Caki2 (cell line): ENCODE results near the gene ANTXR1. TPM values are rescaled to one million over a fixed set of nuclear protein-coding genes. Genes with fewer than 3 reads are reported as not detected.
"Not testable (repeated sequence)": the region's sequence is repeated elsewhere in the genome, so short reads cannot be mapped to it uniquely, and the experiment has no call there.

Experiments
- DNase-seq: peaks from one replicate; pipeline ENCODE4 v3.0.0-alpha.2; 2015; ENCODE audit warnings: low read depth
- in situ Hi-C: cut with HindIII; loops from 2 replicates; pipeline ENCODE4 v1.10.0; 2016; ENCODE audit warnings: low sequenced_read_pairs, low pct_unique_long_range_greater_than_20kb, mixed read lengths
- total RNA-seq: library from RNA; depleted of rRNA; stranded (reverse); fragments of >200 nt; shearing (Covaris generic); gene quantifications from 2 replicates; pipeline ENCODE4 v1.2.3, GENCODE V29; 2014; ENCODE audit warnings: low replicate concordance

The ANTXR1 gene
- total RNA-seq, 1 experiment from 2014 or later: 1.1 TPM

DNA sequence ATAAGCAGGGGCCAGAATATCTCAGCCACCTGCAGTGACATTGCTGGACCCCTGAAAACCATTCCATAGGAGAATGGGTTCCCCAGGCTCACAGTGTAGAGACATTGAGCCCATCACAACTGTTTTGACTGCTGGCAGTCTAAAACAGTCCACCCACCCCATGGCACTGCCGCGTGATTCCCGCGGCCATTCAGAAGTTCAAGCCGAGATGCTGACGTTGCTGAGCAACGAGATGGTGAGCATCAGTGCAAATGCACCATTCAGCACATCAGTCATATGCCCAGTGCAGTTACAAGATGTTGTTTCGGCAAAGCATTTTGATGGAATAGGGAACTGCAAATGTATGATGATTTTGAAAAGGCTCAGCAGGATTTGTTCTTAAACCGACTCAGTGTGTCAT lies 234.6 kb downstream of the ANTXR1 start:
- DNase-seq: no peak
- in situ Hi-C loops: no loop called here

DNA sequence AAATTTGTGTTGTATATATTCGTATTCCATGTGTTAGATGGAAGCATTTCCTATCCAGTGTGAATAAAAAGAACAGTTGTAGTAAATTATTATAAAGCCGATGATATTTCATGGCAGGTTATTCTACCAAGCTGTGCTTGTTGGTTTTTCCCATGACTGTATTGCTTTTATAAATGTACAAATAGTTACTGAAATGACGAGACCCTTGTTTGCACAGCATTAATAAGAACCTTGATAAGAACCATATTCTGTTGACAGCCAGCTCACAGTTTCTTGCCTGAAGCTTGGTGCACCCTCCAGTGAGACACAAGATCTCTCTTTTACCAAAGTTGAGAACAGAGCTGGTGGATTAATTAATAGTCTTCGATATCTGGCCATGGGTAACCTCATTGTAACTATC lies 235.3 kb downstream of the ANTXR1 start:
- no peak for DNase-seq
- in situ Hi-C loops: no loop called here

DNA sequence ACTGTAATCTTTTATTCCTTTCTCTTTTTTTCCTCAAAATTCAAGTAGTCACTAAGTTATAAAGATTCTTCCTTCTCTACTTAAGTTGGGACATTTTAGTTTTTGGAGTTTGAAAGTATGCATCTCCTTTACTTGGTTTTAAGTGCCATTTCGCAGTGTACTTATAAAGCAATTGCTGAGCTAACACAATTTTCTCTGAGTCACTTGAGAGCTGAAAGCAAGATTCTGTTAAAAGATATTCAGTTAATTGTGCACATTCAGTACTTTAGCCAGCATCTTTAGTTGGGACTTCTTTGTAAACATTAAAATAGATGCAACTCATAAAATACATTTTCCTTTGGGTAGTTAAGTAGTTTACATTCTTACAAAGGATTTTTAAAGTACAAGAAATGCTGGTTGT lies 238.0 kb downstream of the ANTXR1 start:
- DNase-seq: no peak
- in situ Hi-C loops: no loop called here

DNA sequence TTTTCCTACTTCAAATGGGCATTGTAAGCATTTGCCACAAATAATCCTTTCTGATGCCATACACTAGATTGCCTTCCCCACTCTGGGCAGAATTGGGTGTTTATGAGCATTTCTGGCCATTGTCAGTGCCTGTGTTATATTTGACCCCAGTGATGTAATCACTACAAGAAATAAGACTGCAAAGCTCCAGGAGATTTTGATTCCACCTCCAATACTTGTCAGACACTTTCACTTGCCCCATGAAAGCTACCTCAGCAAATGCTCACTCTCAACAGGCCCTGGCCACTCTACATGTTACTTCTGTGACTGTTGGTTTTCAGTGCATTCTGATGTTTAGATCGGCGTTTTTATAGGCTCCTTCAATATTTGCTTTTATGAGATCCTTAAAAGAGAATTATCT lies 239.0 kb downstream of the ANTXR1 start:
- no peak for DNase-seq
- in situ Hi-C loops: no loop called here

DNA sequence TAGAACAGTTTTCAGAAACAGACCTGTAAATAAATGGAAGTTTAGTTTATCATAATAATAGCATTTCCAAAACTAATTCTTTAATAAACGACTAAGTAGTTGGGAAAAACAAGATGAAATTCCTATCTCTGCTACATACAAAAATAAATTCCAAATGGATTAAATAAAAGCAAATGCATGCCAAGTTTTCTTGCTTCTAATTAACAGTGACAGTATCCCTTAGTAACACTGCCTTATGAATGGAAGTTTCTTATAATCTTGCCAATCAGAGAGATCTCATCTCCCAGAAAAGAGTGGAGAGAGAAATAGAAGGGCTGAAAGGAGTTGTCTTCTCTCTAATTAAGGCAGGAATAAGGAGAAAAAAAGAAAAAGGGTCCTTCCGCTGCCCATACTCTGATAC lies 240.1 kb downstream of the ANTXR1 start:
- in situ Hi-C loops: no loop called here
- DNase-seq: no peak

DNA sequence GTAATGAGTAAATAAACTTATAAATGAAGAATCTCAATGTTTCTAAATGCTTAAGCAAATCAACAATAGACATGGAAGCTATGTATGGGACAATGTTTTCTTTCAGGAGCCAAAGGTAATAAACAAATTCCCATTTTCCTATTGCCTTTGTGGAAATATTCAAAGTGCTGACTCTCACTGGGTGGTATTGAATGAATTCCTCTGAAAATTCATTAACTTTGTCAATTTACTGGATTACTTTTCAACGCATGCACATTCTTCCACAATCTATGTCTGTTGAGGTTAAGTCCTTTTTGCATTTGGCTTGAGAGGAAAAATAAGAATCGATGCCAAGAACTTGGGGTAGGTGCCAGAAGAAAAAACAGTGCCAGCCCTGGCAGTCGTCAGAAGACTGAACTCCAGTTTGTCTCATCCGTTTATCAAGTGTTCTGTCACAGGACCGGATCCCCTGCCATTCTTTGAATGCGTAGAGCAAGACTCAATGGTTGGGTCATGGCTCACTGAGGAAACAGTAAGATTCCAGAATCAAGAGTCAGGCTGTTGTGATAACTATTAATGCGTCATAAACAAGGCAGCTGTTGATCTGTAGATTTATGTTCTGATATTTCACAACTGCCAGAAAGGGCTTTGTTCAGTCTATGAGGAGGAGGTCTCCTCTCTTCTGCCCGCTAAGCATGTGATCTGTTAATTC lies 240.8 kb downstream of the ANTXR1 start:
- in situ Hi-C loops: no loop called here
- DNase-seq: no peak

DNA sequence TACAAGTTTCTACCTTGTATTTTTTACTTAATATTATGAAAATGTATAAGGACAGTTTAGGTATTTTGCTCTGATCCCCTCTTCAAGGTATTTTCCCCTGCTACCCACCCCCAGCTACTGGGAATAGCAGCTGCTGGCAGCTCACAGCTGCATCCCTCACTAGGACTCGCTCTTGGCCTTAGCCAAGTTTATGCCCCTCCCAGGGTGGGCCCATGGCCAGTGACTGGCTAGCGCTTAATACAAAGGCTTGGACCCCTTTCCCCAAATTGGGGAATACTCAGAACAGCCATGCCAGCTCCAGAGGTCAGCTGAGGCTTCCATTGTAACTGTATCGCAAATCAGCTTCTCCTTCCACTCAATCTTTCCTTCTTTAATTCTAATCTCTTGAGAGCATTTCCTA lies 242.8 kb downstream of the ANTXR1 start:
- in situ Hi-C loops: no loop called here
- no peak for DNase-seq

DNA sequence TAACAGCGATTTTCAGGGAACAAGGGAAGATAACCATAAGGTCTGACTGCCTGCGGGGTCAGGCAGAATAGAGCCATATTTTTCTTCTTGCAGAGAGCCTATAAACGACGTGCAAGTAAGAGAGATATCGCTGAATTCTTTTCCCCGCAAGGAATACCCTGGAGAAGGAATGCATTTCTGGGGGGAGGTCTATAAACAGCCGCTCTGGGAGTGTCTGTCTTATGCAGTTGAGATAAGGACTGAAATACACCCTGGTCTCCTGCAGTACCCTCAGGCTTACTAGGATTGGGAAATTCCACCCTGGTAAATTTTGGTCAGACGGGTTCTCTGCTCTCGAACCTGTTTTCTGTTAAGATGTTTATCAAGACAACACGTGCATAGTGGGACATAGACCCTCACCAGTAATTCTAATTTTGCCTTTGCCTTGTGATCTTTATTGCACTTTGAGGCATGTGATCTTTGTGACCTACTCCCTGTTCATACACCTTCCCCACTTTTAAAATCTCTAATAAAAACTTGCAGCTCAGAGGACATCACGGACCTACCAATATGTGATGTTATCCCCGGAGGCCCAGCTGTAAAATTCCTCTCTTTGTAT lies 247.1 kb downstream of the ANTXR1 start:
- DNase-seq, in situ Hi-C loops: not testable (repeated sequence)

DNA sequence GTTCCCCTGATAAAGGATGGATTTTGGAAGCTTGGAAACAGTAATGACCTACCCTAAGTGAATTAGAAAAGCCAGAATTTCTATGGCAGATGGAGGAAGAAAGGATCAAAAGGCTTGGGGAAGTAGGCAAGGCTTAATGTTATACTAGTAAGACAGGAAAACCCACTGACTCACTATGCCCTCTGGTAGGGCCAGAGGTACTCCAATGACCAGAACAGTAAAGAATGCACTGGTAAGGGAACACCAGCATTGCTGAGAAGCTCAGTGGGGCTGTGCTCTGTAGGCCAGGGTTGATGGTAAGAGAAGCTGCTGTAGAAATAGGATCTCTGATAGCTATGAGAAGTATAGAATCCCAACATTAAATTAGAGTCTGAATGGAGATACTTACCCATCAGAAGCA lies 247.7 kb downstream of the ANTXR1 start:
- in situ Hi-C loops: no loop called here
- DNase-seq: no peak

DNA sequence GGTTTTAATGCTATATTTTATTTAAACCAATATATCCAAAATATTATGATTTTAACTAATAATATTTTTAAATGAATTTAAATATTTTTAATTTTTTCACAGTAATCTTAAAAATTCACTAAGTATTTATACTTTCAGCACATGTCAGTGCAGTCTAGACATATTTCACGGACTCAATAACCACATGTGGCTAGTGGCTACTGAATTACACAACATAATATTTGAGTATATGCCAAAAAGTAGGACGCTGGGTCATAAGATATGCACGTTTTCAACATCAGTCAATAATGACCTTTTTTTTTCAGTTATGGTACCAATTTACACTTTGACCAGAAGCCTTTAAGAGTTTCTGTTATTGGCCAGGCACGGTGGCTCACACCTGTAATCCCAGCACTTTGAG lies 256.4 kb downstream of the ANTXR1 start:
- DNase-seq: no peak
- in situ Hi-C loops: no loop called here

DNA sequence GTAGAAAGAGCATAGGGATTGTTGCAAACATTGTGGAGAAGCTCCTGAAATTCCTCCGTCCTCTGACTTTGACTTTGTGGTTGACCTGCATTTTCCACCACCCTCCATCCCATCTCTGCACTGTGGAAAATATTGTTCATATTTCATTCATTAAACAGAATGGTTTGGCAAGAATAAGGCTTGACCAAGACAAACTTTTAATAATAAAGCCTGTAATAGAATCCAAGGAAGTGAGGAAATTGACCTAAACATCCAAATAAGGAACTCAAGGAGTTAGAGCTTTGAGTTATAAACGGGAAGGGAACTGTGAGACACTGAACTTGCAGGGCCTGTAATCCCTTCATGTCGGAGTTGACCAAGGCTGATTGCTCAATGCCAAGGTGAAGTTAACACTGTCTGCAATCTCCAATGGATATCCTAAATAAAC lies 258.9 kb downstream of the ANTXR1 start:
- no peak for DNase-seq
- in situ Hi-C loops: no loop called here

DNA sequence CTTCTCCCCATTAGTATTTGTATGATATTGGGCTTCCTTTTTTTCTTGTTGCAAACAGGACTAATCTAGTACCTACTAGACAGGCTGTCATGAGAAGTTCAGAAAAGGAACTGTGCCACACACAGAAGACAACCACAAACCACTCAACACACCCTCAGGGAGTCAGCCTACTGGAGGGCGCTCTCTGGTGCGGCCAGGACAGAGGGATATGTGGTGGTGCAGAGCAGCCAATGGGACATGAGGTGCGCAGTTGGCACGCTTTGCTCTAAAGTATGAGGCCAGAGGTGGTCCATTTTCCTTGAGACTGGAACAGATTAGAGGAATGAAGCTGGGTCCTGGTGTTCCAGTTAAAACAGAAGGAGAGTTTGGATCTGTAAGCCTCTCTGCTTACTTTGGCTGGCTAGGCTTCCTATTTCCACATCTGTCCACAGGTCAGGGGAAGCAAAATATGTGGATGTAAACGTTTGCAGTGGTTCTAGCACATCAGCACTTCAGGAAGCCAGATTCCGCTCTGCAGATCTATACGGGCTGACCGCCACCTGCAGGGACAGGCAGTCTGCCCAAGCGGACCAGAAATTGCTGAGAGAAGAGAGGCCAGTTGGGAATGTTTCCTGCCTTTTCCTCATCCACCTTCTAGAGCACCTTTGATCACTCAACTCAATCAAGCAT lies 260.0 kb downstream of the ANTXR1 start:
- DNase-seq: no peak
- in situ Hi-C loops: no loop called here

DNA sequence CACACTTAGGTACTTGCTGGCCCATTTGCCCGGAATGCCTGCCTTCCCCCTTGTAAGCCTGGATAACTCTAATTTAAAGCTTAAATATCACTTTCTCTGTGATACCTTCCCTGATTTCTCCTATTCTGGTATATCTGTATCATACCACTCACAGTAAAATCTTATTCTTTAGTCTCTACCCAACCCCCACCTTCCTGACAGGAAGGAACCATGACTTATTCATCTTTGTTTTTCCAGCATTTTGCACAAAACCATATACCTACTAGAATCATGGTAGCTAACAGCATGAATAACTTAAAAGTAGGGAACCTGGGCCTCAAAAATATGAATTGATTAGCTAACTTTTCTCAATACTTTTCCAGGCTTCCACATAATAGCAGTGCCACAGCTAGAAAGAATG lies 262.5 kb downstream of the ANTXR1 start:
- in situ Hi-C loops: no loop called here
- no peak for DNase-seq

DNA sequence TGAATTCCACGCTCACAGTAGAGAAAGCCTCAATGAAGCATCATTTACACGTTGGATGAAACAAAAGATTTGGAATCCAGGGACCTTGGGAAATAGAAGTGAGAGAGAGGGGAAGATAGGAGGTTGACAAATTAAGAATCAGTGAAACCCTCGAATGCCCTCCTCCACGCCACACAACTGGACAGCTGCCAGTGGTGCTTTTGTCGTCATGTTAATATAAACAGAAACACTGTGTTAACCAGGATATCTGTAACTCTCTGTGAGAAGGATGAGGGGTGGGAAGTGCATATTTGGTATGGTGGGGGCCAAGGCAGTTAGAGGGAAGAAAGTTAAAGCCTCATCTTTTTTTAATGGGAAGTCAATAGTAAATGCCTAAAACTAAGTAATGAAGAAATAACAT lies 265.4 kb downstream of the ANTXR1 start:
- in situ Hi-C loops: no loop called here
- DNase-seq: no peak

DNA sequence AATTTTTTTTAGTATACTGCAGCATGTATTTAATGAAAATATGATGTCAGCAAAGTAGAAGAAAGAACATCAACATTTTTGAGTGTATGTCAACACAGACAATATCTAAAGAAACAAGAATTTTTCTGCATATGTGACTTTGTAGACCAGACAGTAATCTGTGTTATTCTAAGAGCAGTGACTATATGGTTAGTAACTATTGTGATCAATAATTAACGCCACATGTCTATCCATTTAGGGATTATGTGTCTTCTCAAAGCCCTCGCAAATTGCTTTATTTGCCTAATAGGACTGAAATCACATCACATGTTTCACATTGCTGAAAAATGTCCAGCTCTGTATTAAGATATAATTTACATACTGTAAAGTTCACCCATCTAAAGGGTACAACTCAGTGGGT lies 266.2 kb downstream of the ANTXR1 start:
- in situ Hi-C loops: no loop called here
- no peak for DNase-seq

DNA sequence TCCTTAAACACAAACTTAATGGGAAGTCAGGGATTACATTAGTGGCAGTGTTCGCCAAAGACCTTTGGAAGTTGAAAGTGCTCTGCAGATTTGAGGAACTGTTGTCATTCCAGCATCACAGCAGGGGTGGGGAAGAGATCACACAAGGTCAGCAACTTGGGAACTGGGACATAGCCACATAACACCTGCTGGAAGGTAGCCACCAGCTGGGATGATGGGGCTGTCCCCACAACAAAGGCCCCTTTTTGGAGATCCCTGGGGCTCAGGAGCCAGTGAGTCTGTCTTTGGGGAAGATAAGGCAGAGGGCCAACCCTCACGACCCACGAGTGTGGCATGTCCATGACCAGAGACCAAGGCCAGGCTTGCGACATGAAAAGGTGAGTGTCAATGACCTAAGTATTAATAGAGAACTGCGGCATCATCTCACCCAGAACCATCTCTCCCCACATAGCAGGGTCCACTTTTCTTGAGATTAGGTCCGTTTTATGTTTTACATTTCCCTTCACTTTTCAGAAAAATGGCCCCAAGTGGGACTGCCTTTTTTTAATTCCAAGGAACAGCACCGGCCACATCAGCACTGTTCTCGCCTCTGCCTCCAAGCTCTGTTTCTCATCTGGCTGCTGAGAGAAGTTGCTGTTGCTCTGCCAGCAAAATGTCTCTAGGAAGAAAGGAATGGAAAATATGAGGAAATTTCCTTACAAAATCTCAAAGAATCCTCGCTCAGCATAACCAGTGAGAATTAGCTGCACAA lies 267.1 kb downstream of the ANTXR1 start:
- DNase-seq: no peak
- in situ Hi-C loops: no loop called here

DNA sequence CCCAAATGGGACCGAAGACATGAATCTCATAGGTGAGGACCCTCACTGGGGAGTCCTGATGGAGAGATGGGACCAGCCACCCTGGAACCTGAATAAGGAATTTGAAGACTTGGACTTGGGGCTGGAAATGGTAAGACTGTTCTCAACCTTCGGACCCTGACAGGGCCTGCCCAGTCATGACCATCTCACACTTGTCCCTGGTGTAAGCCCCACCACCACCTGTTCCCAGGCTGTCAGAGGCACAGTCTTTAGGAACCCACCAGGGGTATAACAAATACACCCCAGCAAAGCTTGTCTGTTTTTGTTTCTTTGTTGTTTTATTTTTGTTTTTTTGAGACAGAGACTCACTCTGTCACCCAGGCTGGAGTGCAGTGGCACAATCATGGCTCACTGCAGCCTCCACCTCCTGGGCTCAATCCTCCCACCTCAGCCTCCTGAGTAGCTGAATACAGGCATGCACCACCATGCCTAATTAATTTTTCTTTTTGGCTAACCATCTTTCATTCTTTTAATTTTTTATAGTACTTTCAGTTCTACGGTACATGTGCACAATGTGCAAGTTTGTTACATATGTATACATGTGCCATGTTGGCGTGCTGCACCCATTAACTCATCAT lies 267.9 kb downstream of the ANTXR1 start:
- in situ Hi-C loops: no loop called here
- no peak for DNase-seq

DNA sequence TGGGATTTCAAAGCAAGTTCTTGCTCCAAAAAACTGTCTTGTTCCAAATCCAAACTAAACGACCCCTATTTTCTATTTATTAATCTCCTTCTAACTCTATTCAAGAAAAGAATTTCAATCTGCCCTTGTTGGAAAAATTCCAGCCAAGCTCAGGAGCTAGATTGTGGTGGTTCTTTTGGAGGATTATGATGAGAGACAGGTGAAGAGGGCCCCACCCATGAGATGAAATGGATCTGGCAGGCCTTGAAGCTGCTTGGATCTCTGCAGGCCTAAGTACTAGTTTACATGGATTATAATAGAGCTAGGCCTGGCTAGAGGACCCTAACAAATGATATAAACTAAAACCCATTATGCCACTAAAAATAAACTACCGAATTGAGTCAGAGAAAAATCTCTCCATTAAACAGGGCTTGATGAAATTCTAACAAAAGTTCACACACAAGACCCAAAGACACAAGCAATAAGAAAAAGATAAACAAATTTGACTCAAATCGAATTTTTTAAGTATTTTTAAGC lies 272.5 kb downstream of the ANTXR1 start:
- in situ Hi-C loops: no loop called here
- no peak for DNase-seq

DNA sequence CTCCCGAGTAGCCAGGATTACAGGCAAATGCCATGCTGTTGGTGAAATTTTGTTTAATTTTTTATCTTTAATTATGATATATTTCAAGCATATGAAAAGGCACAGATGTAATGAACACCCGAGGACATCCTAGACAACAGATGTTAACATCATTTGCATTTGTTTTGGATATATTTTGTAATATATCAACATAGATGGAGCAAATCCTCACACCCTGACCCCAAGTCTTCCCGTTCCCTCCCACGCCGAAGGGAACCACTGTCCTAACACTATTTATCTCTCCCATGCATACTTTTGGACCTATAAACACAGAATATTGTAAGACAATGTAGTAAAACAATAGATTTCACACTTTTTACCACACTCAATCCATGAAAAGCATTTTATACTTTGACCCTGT lies 274.6 kb downstream of the ANTXR1 start:
- in situ Hi-C loops: no loop called here
- DNase-seq: no peak
